Glutamatergic neuron (in vitro differentiated cells): ENCODE measurements around the gene KRTAP29-1. TPM values are rescaled to one million over a fixed set of nuclear protein-coding genes. Genes with fewer than 3 reads are reported as not detected.

Source experiments
- DNase-seq: peaks from one replicate; pipeline ENCODE4 v3.0.0; 2022
- H3K27ac Mint-ChIP-seq: one replicate; pipeline ENCODE4 v1.8.0; 2020; ENCODE audit warnings: mild to moderate bottlenecking, mixed read lengths, inconsistent platforms; ENCODE audit not compliant: unreplicated experiment
- H3K27me3 Mint-ChIP-seq: one replicate; pipeline ENCODE4 v1.8.0; 2020; ENCODE audit warnings: mild to moderate bottlenecking, moderate library complexity, mixed read lengths, inconsistent platforms; ENCODE audit not compliant: unreplicated experiment
- H3K36me3 Mint-ChIP-seq: one replicate; pipeline ENCODE4 v1.8.0; 2020; ENCODE audit warnings: mild to moderate bottlenecking, mixed read lengths, inconsistent platforms; ENCODE audit not compliant: unreplicated experiment
- H3K4me1 Mint-ChIP-seq: one replicate; pipeline ENCODE4 v1.8.0; 2020; ENCODE audit warnings: mild to moderate bottlenecking, low read depth, mixed read lengths, inconsistent platforms; ENCODE audit not compliant: unreplicated experiment
- H3K4me3 Mint-ChIP-seq: one replicate; pipeline ENCODE4 v1.8.0; 2020; ENCODE audit warnings: mild to moderate bottlenecking, mixed read lengths, inconsistent platforms; ENCODE audit not compliant: unreplicated experiment
- H3K9me3 Mint-ChIP-seq: one replicate; pipeline ENCODE4 v1.8.0; 2020; ENCODE audit warnings: mild to moderate bottlenecking, moderate library complexity, mixed read lengths, inconsistent platforms; ENCODE audit not compliant: unreplicated experiment
- CTCF ChIP-seq: fragments of 200-600 bp; sonication (generic); IDR thresholded peaks from one replicate; pipeline ENCODE4 v1.5.0; 2021; ENCODE audit not compliant: partially characterized antibody, unreplicated experiment
- total RNA-seq: library from RNA; stranded (reverse); fragmentation: NEBNext Ultra II Directional; extraction: Animal tissue kit (Norgen Biotek cat#: 25700); gene quantifications from one replicate; pipeline ENCODE4 v1.2.1, GENCODE V29; 2021; ENCODE audit not compliant: unreplicated experiment

KRTAP29-1 gene
- total RNA-seq, 1 donor from 2014 or later, result not detected

- Mint-ChIP-seq H3K4me3 (no peak within 1 kb of the TSS), H3K27me3 (peaks cover 1% of the 10 kb centered on the region), H3K9me3 (peaks cover 3% of the 10 kb centered on the region), H3K4me1 (no peaks in the 10 kb centered on the region), H3K27ac (no peak within 1 kb of the TSS), H3K36me3 (peaks cover 9% of the 10 kb centered on the region)
- TF ChIP-seq CTCF, result no peak
- no peak for DNase-seq
Observed at GRCh38 chr17:41315204-41315794, 12.6 kb upstream of the KRTAP29-1 start, which contains the start of gene KRTAP17-1. TSS of gene KRTAP17-1 (minus strand) at chr17:41315710. CDS start at chr17:41315650, 60 bp downstream.

- peaks cover 8% of the 10 kb centered on the region for H3K4me1 Mint-ChIP-seq
- H3K4me3 Mint-ChIP-seq, result no peak overlapping the region
- no peak for DNase-seq
- H3K9me3 Mint-ChIP-seq, result peaks cover 11% of the 10 kb centered on the region
- H3K27me3 Mint-ChIP-seq, result peaks cover 12% of the 10 kb centered on the region
- TF ChIP-seq CTCF, result no peak
- H3K27ac Mint-ChIP-seq, result no peak overlapping the region
- H3K36me3 Mint-ChIP-seq, result peaks cover 6% of the 10 kb centered on the region
Observed at GRCh38 chr17:41311111-41311510, 8.5 kb upstream of the KRTAP29-1 start.

GRCh38 chr17:41308918-41309359 is 6.3 kb upstream of the KRTAP29-1 start, which contains the start of gene KRTAP16-1:
TSS of gene KRTAP16-1 (minus strand) at chr17:41309309. CDS start at chr17:41309253, 56 bp downstream.
- Mint-ChIP-seq H3K27ac (peak within 1 kb of the TSS; percentile 46), H3K4me3 (no peak within 1 kb of the TSS), H3K27me3 (peaks cover 12% of the 10 kb centered on the region), H3K4me1 (peaks cover 8% of the 10 kb centered on the region), H3K36me3 (peaks cover 6% of the 10 kb centered on the region), H3K9me3 (peaks cover 11% of the 10 kb centered on the region)
- DNase-seq, result no peak
- no peak for TF ChIP-seq CTCF

- H3K27me3 Mint-ChIP-seq, result peaks cover 11% of the 10 kb centered on the region
- H3K4me1 Mint-ChIP-seq, result peaks cover 8% of the 10 kb centered on the region
- peaks cover 6% of the 10 kb centered on the region for H3K36me3 Mint-ChIP-seq
- no peak overlapping the region for H3K4me3 Mint-ChIP-seq
- peak overlapping the region; percentile 46 for H3K27ac Mint-ChIP-seq
- DNase-seq, result no peak
- TF ChIP-seq CTCF, result no peak
- peaks cover 11% of the 10 kb centered on the region for H3K9me3 Mint-ChIP-seq
Observed at GRCh38 chr17:41308251-41308917, 5.7 kb upstream of the KRTAP29-1 start.

GRCh38 chr17:41307647-41308046 is 5.0 kb upstream of the KRTAP29-1 start:
- Mint-ChIP-seq H3K4me1 (peaks cover 8% of the 10 kb centered on the region), H3K27me3 (peaks cover 10% of the 10 kb centered on the region), H3K9me3 (peaks cover 10% of the 10 kb centered on the region), H3K36me3 (peaks cover 6% of the 10 kb centered on the region), H3K4me3 (no peak overlapping the region), H3K27ac (no peak overlapping the region)
- no peak for DNase-seq
- TF ChIP-seq CTCF, result no peak
